ENCODE measurements around the gene TRMT11. TPM values are rescaled to one million over a fixed set of nuclear protein-coding genes. Genes with fewer than 3 reads are reported as not detected.
A peak's percentile ranks its signal among the peaks of the same experiment; 100 is the strongest.

TRMT11 gene
- polyA plus RNA-seq, 1 donor (not counting 4 experiments of a cell fraction or from before 2014, with no cell fraction given), result 23.0 TPM

GRCh38 chr6:125944434-125944816 lies 41.9 kb upstream of the TRMT11 start:
- Histone ChIP-seq H3K27ac (ENCODE audit: control insufficient read depth, insufficient read depth, low read length) (peak overlapping the region; percentile 97), H3K9ac (ENCODE audit: control insufficient read depth, extremely low read depth, insufficient read depth, low read length) (no peak overlapping the region), H3K27me3 (ENCODE audit: control insufficient read depth, extremely low read depth, insufficient read depth, low read length) (no peaks in the 10 kb centered on the region), H3K9me1 (ENCODE audit: control insufficient read depth, extremely low read depth, insufficient read depth, low read length) (no peaks in the 10 kb centered on the region), H3K36me3 (ENCODE audit: control insufficient read depth in 2 of 2, extremely low read depth in 1 of 2, insufficient read depth in 2 of 2, low read length in 2 of 2) (no peaks in the 10 kb centered on the region), H3K9me3 (ENCODE audit: control insufficient read depth, low read depth, low read length) (no peaks in the 10 kb centered on the region), H3K79me2 (ENCODE audit: control insufficient read depth, insufficient read depth, low read length) (no peaks in the 10 kb centered on the region), H4K20me1 (ENCODE audit: control insufficient read depth, extremely low read depth, insufficient read depth, low read length) (no peaks in the 10 kb centered on the region), H2AFZ (ENCODE audit: control insufficient read depth, low read length) (peak overlapping the region; percentile 64), H3K4me2 (ENCODE audit: control insufficient read depth, extremely low read depth, insufficient read depth, low read depth, low read length) (peak overlapping the region; percentile 52), H3K4me3 (ENCODE audit: control insufficient read depth in 2 of 3, extremely low read depth in 1 of 3, insufficient read depth in 2 of 3, low read depth in 1 of 3, low read length in 3 of 3) (no peak overlapping the region), H3K4me1 (ENCODE audit: control insufficient read depth, extremely low read depth, insufficient read depth, low read length) (peaks cover 88% of the 10 kb centered on the region)
- TF ChIP-seq EZH2 (IDR thresholded peaks at IDR 0.05; ENCODE audit: low read length) (no peak), CTCF (optimal IDR thresholded peaks at IDR 0.05 in 1 of 3, IDR thresholded peaks at IDR 0.05 in 1 of 3, conservative IDR thresholded peaks at IDR 0.05 in 1 of 3; ENCODE audit: extremely low read depth in 1 of 3, insufficient read depth in 2 of 3, low read length in 3 of 3) (no peak)
- FAIRE-seq (no peak), DNase-seq (ENCODE audit: low read depth, low spot score) (no peak)
- dilution Hi-C loops (cut with MboI; ENCODE audit: extremely low pct_ligation_motif_present, low sequenced_read_pairs), result no loop called here

GRCh38 chr6:125944896-125945295 lies 41.4 kb upstream of the TRMT11 start:
- H4K20me1 ChIP-seq (ENCODE audit: control insufficient read depth, extremely low read depth, insufficient read depth, low read length), result no peaks in the 10 kb centered on the region
- dilution Hi-C loops (cut with MboI; ENCODE audit: extremely low pct_ligation_motif_present, low sequenced_read_pairs), result no loop called here
- H3K36me3 ChIP-seq (ENCODE audit: control insufficient read depth in 2 of 2, extremely low read depth in 1 of 2, insufficient read depth in 2 of 2, low read length in 2 of 2), result no peaks in the 10 kb centered on the region
- TF ChIP-seq EZH2 (IDR thresholded peaks at IDR 0.05; ENCODE audit: low read length) (no peak), CTCF (optimal IDR thresholded peaks at IDR 0.05 in 1 of 3, IDR thresholded peaks at IDR 0.05 in 1 of 3, conservative IDR thresholded peaks at IDR 0.05 in 1 of 3; ENCODE audit: extremely low read depth in 1 of 3, insufficient read depth in 2 of 3, low read length in 3 of 3) (no peak)
- peak overlapping the region; percentile 97 for H3K27ac ChIP-seq (ENCODE audit: control insufficient read depth, insufficient read depth, low read length)
- H3K9me3 ChIP-seq (ENCODE audit: control insufficient read depth, low read depth, low read length), result no peaks in the 10 kb centered on the region
- H3K9ac ChIP-seq (ENCODE audit: control insufficient read depth, extremely low read depth, insufficient read depth, low read length), result no peak overlapping the region
- no peak overlapping the region for H2AFZ ChIP-seq (ENCODE audit: control insufficient read depth, low read length)
- H3K79me2 ChIP-seq (ENCODE audit: control insufficient read depth, insufficient read depth, low read length), result no peaks in the 10 kb centered on the region
- DNase-seq (ENCODE audit: low read depth, low spot score) (no peak), FAIRE-seq (no peak)
- H3K27me3 ChIP-seq (ENCODE audit: control insufficient read depth, extremely low read depth, insufficient read depth, low read length), result no peaks in the 10 kb centered on the region
- peak overlapping the region; percentile 52 for H3K4me2 ChIP-seq (ENCODE audit: control insufficient read depth, extremely low read depth, insufficient read depth, low read depth, low read length)
- H3K4me1 ChIP-seq (ENCODE audit: control insufficient read depth, extremely low read depth, insufficient read depth, low read length), result peaks cover 87% of the 10 kb centered on the region
- H3K9me1 ChIP-seq (ENCODE audit: control insufficient read depth, extremely low read depth, insufficient read depth, low read length), result no peaks in the 10 kb centered on the region
- no peak overlapping the region for H3K4me3 ChIP-seq (ENCODE audit: control insufficient read depth in 2 of 3, extremely low read depth in 1 of 3, insufficient read depth in 2 of 3, low read depth in 1 of 3, low read length in 3 of 3)
